ENCODE results near the gene GRIK4. TPM values are rescaled to one million over a fixed set of nuclear protein-coding genes. Genes with fewer than 3 reads are reported as not detected.

The GRIK4 gene
- total and polyA plus RNA-seq, 2 donors (not counting 1 experiment from before 2014, with no cell fraction given): 0.12 to 0.27 TPM

GRCh38 chr11:120818097-120818496, 306.5 kb downstream of the GRIK4 start:
- WGBS (ENCODE audit: insufficient coverage): 80% methylated on average over 1 of the region's 8 CpGs
- no peak for TF ChIP-seq EZH2 (IDR thresholded peaks at IDR 0.05; ENCODE audit: borderline replicate concordance, insufficient read depth, low read depth, low read length, poor library complexity, severe bottlenecking)
- TF ChIP-seq CTCF (IDR thresholded peaks at IDR 0.05): no peak
- CTCF ChIA-PET: no interaction called here

DNA sequence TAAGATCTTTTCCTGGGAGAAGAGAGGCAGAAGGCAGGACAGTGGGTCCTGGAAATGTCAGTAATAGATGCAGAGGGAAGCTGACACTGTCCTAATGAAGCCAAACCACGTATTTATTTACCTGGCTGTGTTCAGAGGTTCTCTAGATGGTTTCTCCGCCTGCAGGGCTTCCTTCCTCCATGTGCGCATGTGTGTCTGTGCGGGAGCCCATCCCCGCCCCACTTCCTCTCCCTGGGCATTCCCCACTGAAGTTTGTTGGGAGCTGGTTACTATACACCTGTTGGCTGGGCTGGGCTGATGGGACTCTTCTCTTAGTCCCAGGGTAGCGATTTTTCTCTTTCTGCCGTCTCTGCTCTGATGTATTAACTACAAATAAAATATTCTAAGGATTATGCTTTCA, 307.5 kb downstream of the GRIK4 start:
- no peak overlapping the region for H3K27ac ChIP-seq (ENCODE audit: low read length in 2 of 2)
- H3K36me3 ChIP-seq (replicated peaks in 1 of 2; ENCODE audit: control extremely low read depth in 1 of 2, control insufficient read depth in 1 of 2, extremely low read depth in 1 of 2, insufficient read depth in 2 of 2, low read length in 1 of 2): no peaks in the 10 kb centered on the region
- no peaks in the 10 kb centered on the region for H3K9me3 ChIP-seq (ENCODE audit: control extremely low read depth in 1 of 3, control insufficient read depth in 2 of 3, insufficient read depth in 1 of 3, low read length in 2 of 3)
- intact Hi-C loops (cut with micrococcal nuclease): no loop called here
- no peaks in the 10 kb centered on the region for H4K20me1 ChIP-seq (ENCODE audit: control insufficient read depth, insufficient read depth, low read length, poor library complexity, severe bottlenecking)
- H3K4me3 Mint-ChIP-seq: no peak overlapping the region
- no peak overlapping the region for H2AFZ ChIP-seq (ENCODE audit: insufficient read depth, low read depth, low read length, poor library complexity, severe bottlenecking)
- ChIA-PET CTCF (interaction anchor here (1.1 kb wide), 1 partner anchor 485 kb away, joined by 3 read pairs; no protein-coding TSS in a partner anchor), POLR2A (no interaction called here)
- no peaks in the 10 kb centered on the region for H3K4me1 Mint-ChIP-seq
- H3K27me3 Mint-ChIP-seq: peaks cover 28% of the 10 kb centered on the region
- ATAC-seq (ENCODE audit: low read depth) (no peak), DNase-seq (no peak)
- H3K79me2 ChIP-seq (ENCODE audit: control insufficient read depth, insufficient read depth, low read length): no peaks in the 10 kb centered on the region
- WGBS (ENCODE audit: insufficient coverage): no CpG with 5 or more reads among the region's 7 CpGs
- no peaks in the 10 kb centered on the region for H3K9me3 Mint-ChIP-seq (ENCODE audit: insufficient read depth)
- TF ChIP-seq EZH2 (IDR thresholded peaks at IDR 0.05; ENCODE audit: borderline replicate concordance, insufficient read depth, low read depth, low read length, poor library complexity, severe bottlenecking): no peak
- no peak for TF ChIP-seq CTCF (IDR thresholded peaks at IDR 0.05)
- H3K9ac ChIP-seq (ENCODE audit: low read length): no peak overlapping the region
- no peaks in the 10 kb centered on the region for H3K4me1 ChIP-seq (ENCODE audit: control insufficient read depth in 2 of 2, insufficient read depth in 2 of 2, low read length in 2 of 2)
- peaks cover 0 to 11% (median 0%) of the 10 kb centered on the region in 4 experiments for H3K27me3 ChIP-seq (replicated peaks in 1 of 4; ENCODE audit: control extremely low read depth in 1 of 4, control insufficient read depth in 3 of 4, insufficient read depth in 4 of 4, low read length in 3 of 4)
- no peak overlapping the region for H3K4me3 ChIP-seq (ENCODE audit: control extremely low read depth in 1 of 5, extremely low read depth in 1 of 5, insufficient read depth in 1 of 5, low read depth in 2 of 5, low read length in 4 of 5)
- no peak overlapping the region for H3K27ac Mint-ChIP-seq
- H3K4me2 ChIP-seq (replicated peaks; ENCODE audit: low read depth, low read length, poor library complexity, severe bottlenecking): no peak overlapping the region

More at GRCh38 chr11:120818097-120818496, 306.5 kb downstream of the GRIK4 start:
- Histone ChIP-seq H3K9ac (ENCODE audit: low read length) (no peak overlapping the region), H3K27ac (ENCODE audit: low read length in 2 of 2) (no peak overlapping the region), H3K4me3 (ENCODE audit: control extremely low read depth in 1 of 5, extremely low read depth in 1 of 5, insufficient read depth in 1 of 5, low read depth in 2 of 5, low read length in 4 of 5) (no peak overlapping the region), H2AFZ (ENCODE audit: insufficient read depth, low read depth, low read length, poor library complexity, severe bottlenecking) (no peak overlapping the region), H4K20me1 (ENCODE audit: control insufficient read depth, insufficient read depth, low read length, poor library complexity, severe bottlenecking) (no peaks in the 10 kb centered on the region), H3K9me3 (ENCODE audit: control extremely low read depth in 1 of 3, control insufficient read depth in 2 of 3, insufficient read depth in 1 of 3, low read length in 2 of 3) (no peaks in the 10 kb centered on the region), H3K4me1 (ENCODE audit: control insufficient read depth in 2 of 2, insufficient read depth in 2 of 2, low read length in 2 of 2) (no peaks in the 10 kb centered on the region), H3K27me3 (replicated peaks in 1 of 4; ENCODE audit: control extremely low read depth in 1 of 4, control insufficient read depth in 3 of 4, insufficient read depth in 4 of 4, low read length in 3 of 4) (peaks cover 0 to 11% (median 0%) of the 10 kb centered on the region in 4 experiments), H3K4me2 (replicated peaks; ENCODE audit: low read depth, low read length, poor library complexity, severe bottlenecking) (no peak overlapping the region), H3K36me3 (replicated peaks in 1 of 2; ENCODE audit: control extremely low read depth in 1 of 2, control insufficient read depth in 1 of 2, extremely low read depth in 1 of 2, insufficient read depth in 2 of 2, low read length in 1 of 2) (no peaks in the 10 kb centered on the region), H3K79me2 (ENCODE audit: control insufficient read depth, insufficient read depth, low read length) (no peaks in the 10 kb centered on the region)
- no peak for ATAC-seq (ENCODE audit: low read depth)
- H3K4me1 Mint-ChIP-seq: no peaks in the 10 kb centered on the region
- intact Hi-C loops (cut with micrococcal nuclease): no loop called here
- no peak overlapping the region for H3K4me3 Mint-ChIP-seq
- H3K9me3 Mint-ChIP-seq (ENCODE audit: insufficient read depth): no peaks in the 10 kb centered on the region
- DNase-seq: no peak
- H3K27ac Mint-ChIP-seq: no peak overlapping the region
- peaks cover 31% of the 10 kb centered on the region for H3K27me3 Mint-ChIP-seq
- POLR2A ChIA-PET: no interaction called here
